ENCODE measurements around the gene MECP2. TPM values are rescaled to one million over a fixed set of nuclear protein-coding genes. Genes with fewer than 3 reads are reported as not detected.

The MECP2 gene
- total and polyA plus RNA-seq, 2 of the 13 experiments (the other 11 are each of a cell fraction or from before 2014, with no cell fraction given) = 7.9 to 18.1 TPM

DNA sequence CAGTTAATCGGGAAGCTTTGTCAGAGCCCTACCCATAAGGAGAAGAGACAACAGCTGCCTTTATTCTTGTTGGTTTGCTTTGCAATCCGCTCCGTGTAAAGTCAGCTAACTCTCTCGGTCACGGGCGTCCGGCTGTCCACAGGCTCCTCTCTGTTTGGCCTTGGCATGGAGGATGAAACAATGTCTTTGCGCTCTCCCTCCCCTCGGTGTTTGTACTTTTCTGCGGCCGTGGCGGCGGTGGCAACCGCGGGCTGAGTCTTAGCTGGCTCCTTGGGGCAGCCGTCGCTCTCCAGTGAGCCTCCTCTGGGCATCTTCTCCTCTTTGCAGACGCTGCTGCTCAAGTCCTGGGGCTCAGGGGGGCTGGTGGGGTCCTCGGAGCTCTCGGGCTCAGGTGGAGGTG is 67.3 kb downstream of the MECP2 start:
- Histone ChIP-seq H3K4me3 (replicated peaks in 1 of 3; ENCODE audit: insufficient read depth in 1 of 3, low read depth in 2 of 3, low read length in 3 of 3) (no peak overlapping the region), H3K4me1 (ENCODE audit: insufficient read depth, low read length) (0 out of 2 replicates have a peak, but pooled peaks cover 5% of the 10 kb centered on the region), H3K27me3 (ENCODE audit: control insufficient read depth in 1 of 2, insufficient read depth in 2 of 2, low read length in 2 of 2) (no peaks in the 10 kb centered on the region), H3K4me2 (ENCODE audit: low read depth, low read length) (no peak overlapping the region), H3K79me2 (ENCODE audit: insufficient read depth, low read length) (peaks cover 8% of the 10 kb centered on the region), H3K9me3 (ENCODE audit: low read length) (no peaks in the 10 kb centered on the region), H4K20me1 (ENCODE audit: insufficient read depth, low read length) (no peaks in the 10 kb centered on the region), H3K27ac (ENCODE audit: extremely low read length, insufficient read depth, low read length) (no peak overlapping the region), H2AFZ (ENCODE audit: low read length) (no peak overlapping the region), H3K9ac (ENCODE audit: insufficient read depth, low read depth, low read length) (no peak overlapping the region), H3K36me3 (replicated peaks in 1 of 2; ENCODE audit: control insufficient read depth in 1 of 2, insufficient read depth in 2 of 2, low read length in 2 of 2) (peaks cover 4 to 18% of the 10 kb centered on the region in 2 experiments; a peak in 4 of 5 replicates)
- FAIRE-seq = no peak
- ATAC-seq = no peak
- ChIA-PET POLR2A (no interaction called here), CTCF (ENCODE audit: low intra/inter-chr PET ratio, low total read pairs) (no interaction called here)
- no peak for TF ChIP-seq PTBP1 (IDR thresholded peaks at IDR 0.05; ENCODE audit: low read depth, low read length, poor library complexity, severe bottlenecking)
- TF ChIP-seq, protein P1, sequence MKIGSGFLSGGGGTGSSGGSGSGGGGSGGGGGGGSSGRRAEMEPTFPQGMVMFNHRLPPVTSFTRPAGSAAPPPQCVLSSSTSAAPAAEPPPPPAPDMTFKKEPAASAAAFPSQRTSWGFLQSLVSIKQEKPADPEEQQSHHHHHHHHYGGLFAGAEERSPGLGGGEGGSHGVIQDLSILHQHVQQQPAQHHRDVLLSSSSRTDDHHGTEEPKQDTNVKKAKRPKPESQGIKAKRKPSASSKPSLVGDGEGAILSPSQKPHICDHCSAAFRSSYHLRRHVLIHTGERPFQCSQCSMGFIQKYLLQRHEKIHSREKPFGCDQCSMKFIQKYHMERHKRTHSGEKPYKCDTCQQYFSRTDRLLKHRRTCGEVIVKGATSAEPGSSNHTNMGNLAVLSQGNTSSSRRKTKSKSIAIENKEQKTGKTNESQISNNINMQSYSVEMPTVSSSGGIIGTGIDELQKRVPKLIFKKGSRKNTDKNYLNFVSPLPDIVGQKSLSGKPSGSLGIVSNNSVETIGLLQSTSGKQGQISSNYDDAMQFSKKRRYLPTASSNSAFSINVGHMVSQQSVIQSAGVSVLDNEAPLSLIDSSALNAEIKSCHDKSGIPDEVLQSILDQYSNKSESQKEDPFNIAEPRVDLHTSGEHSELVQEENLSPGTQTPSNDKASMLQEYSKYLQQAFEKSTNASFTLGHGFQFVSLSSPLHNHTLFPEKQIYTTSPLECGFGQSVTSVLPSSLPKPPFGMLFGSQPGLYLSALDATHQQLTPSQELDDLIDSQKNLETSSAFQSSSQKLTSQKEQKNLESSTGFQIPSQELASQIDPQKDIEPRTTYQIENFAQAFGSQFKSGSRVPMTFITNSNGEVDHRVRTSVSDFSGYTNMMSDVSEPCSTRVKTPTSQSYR (CRISPR knock-in tag; IDR thresholded peaks at IDR 0.05; ENCODE audit: borderline replicate concordance) = no peak
- WGBS (ENCODE audit: low lambda C conversion rate) = 100% methylated on average over 2 of the region's 20 CpGs
- no peak for DNase-seq (ENCODE audit: low spot score)
- in situ Hi-C loops (cut with HindIII; ENCODE audit: extremely low pct_ligation_motif_present, low pct_unique_long_range_greater_than_20kb) (no loop called here), intact Hi-C loops (cut with micrococcal nuclease; ENCODE audit: unreplicated experiment) (no loop called here)
- BruUV-seq (replicated peaks) = no TSS peak

GRCh38 chrX:154029439-154029838 is 68.1 kb downstream of the MECP2 start:
- H3K27me3 ChIP-seq (ENCODE audit: control insufficient read depth in 1 of 2, insufficient read depth in 2 of 2, low read length in 2 of 2) = no peaks in the 10 kb centered on the region
- H3K79me2 ChIP-seq (ENCODE audit: insufficient read depth, low read length) = peaks cover 4% of the 10 kb centered on the region
- no peak overlapping the region for H3K4me2 ChIP-seq (ENCODE audit: low read depth, low read length)
- CTCF ChIA-PET (ENCODE audit: low intra/inter-chr PET ratio, low total read pairs) = no interaction called here
- POLR2A ChIA-PET = no interaction called here
- H3K9me3 ChIP-seq (ENCODE audit: low read length) = no peaks in the 10 kb centered on the region
- BruUV-seq (replicated peaks) = no TSS peak
- no CpG with 5 or more reads among the region's 8 CpGs for WGBS (ENCODE audit: low lambda C conversion rate)
- FAIRE-seq (no peak), ATAC-seq (peak; percentile 56), DNase-seq (ENCODE audit: low spot score) (no peak)
- no peak overlapping the region for H2AFZ ChIP-seq (ENCODE audit: low read length)
- no peak overlapping the region for H3K9ac ChIP-seq (ENCODE audit: insufficient read depth, low read depth, low read length)
- intact Hi-C loops (cut with micrococcal nuclease; ENCODE audit: unreplicated experiment) (no loop called here), in situ Hi-C loops (cut with HindIII; ENCODE audit: extremely low pct_ligation_motif_present, low pct_unique_long_range_greater_than_20kb) (no loop called here)
- H3K27ac ChIP-seq (ENCODE audit: extremely low read length, insufficient read depth, low read length) = no peak overlapping the region
- H3K4me3 ChIP-seq (replicated peaks in 1 of 3; ENCODE audit: insufficient read depth in 1 of 3, low read depth in 2 of 3, low read length in 3 of 3) = no peak overlapping the region
- H4K20me1 ChIP-seq (ENCODE audit: insufficient read depth, low read length) = no peaks in the 10 kb centered on the region
- H3K4me1 ChIP-seq (ENCODE audit: insufficient read depth, low read length) = 0 out of 2 replicates have a peak, but pooled peaks cover 5% of the 10 kb centered on the region
- H3K36me3 ChIP-seq (replicated peaks in 1 of 2; ENCODE audit: control insufficient read depth in 1 of 2, insufficient read depth in 2 of 2, low read length in 2 of 2) = peaks cover 4 to 18% of the 10 kb centered on the region in 2 experiments; a peak in 4 of 5 replicates
- no peak for TF ChIP-seq TFE3 (CRISPR knock-in tag; IDR thresholded peaks at IDR 0.05)
- no peak for TF ChIP-seq SMAD9 (CRISPR knock-in tag; IDR thresholded peaks at IDR 0.05)
- no peak for TF ChIP-seq ZNF124 (CRISPR knock-in tag; IDR thresholded peaks at IDR 0.05)
- TF ChIP-seq, protein P2, sequence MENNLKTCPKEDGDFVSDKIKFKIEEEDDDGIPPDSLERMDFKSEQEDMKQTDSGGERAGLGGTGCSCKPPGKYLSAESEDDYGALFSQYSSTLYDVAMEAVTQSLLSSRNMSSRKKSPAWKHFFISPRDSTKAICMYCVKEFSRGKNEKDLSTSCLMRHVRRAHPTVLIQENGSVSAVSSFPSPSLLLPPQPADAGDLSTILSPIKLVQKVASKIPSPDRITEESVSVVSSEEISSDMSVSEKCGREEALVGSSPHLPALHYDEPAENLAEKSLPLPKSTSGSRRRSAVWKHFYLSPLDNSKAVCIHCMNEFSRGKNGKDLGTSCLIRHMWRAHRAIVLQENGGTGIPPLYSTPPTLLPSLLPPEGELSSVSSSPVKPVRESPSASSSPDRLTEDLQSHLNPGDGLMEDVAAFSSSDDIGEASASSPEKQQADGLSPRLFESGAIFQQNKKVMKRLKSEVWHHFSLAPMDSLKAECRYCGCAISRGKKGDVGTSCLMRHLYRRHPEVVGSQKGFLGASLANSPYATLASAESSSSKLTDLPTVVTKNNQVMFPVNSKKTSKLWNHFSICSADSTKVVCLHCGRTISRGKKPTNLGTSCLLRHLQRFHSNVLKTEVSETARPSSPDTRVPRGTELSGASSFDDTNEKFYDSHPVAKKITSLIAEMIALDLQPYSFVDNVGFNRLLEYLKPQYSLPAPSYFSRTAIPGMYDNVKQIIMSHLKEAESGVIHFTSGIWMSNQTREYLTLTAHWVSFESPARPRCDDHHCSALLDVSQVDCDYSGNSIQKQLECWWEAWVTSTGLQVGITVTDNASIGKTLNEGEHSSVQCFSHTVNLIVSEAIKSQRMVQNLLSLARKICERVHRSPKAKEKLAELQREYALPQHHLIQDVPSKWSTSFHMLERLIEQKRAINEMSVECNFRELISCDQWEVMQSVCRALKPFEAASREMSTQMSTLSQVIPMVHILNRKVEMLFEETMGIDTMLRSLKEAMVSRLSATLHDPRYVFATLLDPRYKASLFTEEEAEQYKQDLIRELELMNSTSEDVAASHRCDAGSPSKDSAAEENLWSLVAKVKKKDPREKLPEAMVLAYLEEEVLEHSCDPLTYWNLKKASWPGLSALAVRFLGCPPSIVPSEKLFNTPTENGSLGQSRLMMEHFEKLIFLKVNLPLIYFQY (CRISPR knock-in tag; IDR thresholded peaks at IDR 0.05; ENCODE audit: borderline replicate concordance) = no peak
- no peak for TF ChIP-seq NFYC (CRISPR knock-in tag; IDR thresholded peaks at IDR 0.05)
- no peak for TF ChIP-seq ZNF343 (CRISPR knock-in tag; IDR thresholded peaks at IDR 0.05)
- TF ChIP-seq MXI1 (IDR thresholded peaks at IDR 0.05; ENCODE audit: borderline replicate concordance, low read depth, low read length) = no peak
- no peak for TF ChIP-seq CCAR2 (optimal IDR thresholded peaks at IDR 0.05; ENCODE audit: low read depth, low read length)
- TF ChIP-seq ZNF746 (CRISPR knock-in tag; IDR thresholded peaks at IDR 0.05) = no peak
